Erythroblast (primary cell): ENCODE results near the gene PSMA5.

Source experiments
- GATA1 ChIP-seq: IDR thresholded peaks from 2 replicates; pipeline ENCODE4 v1.6.1; 2011; ENCODE audit warnings: low read depth, mild to moderate bottlenecking, control low read depth, low read length, moderate library complexity
- POLR2A ChIP-seq: IDR thresholded peaks from 2 replicates; pipeline ENCODE4 v1.6.1; 2011; ENCODE audit warnings: mild to moderate bottlenecking, low read length

DNA sequence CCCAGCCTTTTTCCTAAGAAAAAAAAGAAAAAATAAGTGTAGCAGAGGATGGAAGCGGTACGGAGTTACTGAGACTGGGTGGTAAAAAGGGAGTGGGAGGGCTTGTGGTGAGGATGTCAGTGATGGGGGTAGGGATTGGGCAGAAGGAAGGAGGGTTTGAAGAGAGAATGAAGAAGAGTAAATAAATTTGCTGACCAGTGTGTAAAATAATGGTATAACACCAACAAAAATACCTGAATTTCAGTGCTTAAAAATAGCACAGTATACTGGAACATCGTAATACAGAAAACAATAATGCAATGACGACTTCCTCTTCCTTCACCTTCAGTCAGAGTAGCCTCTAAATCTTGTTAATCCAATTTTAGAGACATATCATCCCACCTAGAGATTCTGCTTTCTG, 21.3 kb upstream of the PSMA5 start:
- TF ChIP-seq POLR2A = no peak
- TF ChIP-seq GATA1 = no peak
